Progenitor cell of endocrine pancreas (in vitro differentiated cells): ENCODE data around the gene DCAF4. TPM values are rescaled to one million over a fixed set of nuclear protein-coding genes. Genes with fewer than 3 reads are reported as not detected.

Experiments used
- DNase-seq: peaks from one replicate; pipeline ENCODE4 v3.0.0; 2021; ENCODE audit warnings: low spot score; ENCODE audit not compliant: unreplicated experiment
- H3K27ac Mint-ChIP-seq: 2 replicates; pipeline ENCODE4 v1.8.0; 2021; ENCODE audit warnings: mild to moderate bottlenecking, moderate library complexity, mixed read lengths
- H3K27me3 Mint-ChIP-seq: 2 replicates; pipeline ENCODE4 v1.8.0; 2021; ENCODE audit warnings: mixed read lengths
- H3K36me3 Mint-ChIP-seq: 2 replicates; pipeline ENCODE4 v1.8.0; 2022; ENCODE audit warnings: mixed read lengths; ENCODE audit not compliant: insufficient read depth
- H3K4me1 Mint-ChIP-seq: 2 replicates; pipeline ENCODE4 v1.8.0; 2021; ENCODE audit warnings: low read depth, mixed read lengths
- H3K4me3 Mint-ChIP-seq: 2 replicates; pipeline ENCODE4 v1.8.0; 2021; ENCODE audit warnings: low read depth, mild to moderate bottlenecking, moderate library complexity, mixed read lengths
- H3K9me3 Mint-ChIP-seq: 2 replicates; pipeline ENCODE4 v1.8.0; 2021; ENCODE audit warnings: low read depth, mixed read lengths
- total RNA-seq: library from RNA; stranded (reverse); gene quantifications from 2 replicates; pipeline ENCODE4 v1.2.1, GENCODE V29; 2021
- TF ChIP-seq, protein P1 (sequence below): fragments of 200-600 bp; sonication (generic); IDR thresholded peaks from one replicate; pipeline ENCODE4 v1.5.0; 2021; ENCODE audit warnings: antibody characterized with exemption, mild to moderate bottlenecking; ENCODE audit not compliant: unreplicated experiment

DCAF4 gene
- total RNA-seq, 1 donor from 2014 or later = 18.6 TPM

DNA sequence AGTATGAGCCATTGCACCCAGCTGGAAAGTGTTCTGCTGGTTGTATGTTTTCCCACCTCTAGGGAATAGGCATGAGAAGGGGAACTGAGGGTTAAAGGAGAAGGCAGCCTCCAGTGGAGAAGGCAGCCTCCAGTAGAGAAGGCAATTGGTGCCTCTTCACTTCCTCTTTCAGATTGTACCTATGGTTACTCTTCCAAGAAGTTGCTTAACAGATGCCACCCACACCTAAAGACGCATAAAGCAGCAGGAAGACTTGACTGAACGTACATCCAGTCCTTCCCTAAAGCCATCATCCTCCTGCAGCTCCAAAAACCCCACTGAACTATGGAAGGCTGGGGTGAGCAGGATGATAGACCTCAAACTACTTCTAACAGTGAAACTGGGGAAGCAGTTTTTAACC, 45.4 kb upstream of the DCAF4 start:
- Mint-ChIP-seq H3K36me3 (no peaks in the 10 kb centered on the region), H3K27ac (no peak overlapping the region), H3K4me1 (no peaks in the 10 kb centered on the region), H3K9me3 (no peaks in the 10 kb centered on the region), H3K27me3 (peaks cover 49% of the 10 kb centered on the region), H3K4me3 (no peak overlapping the region)
- TF ChIP-seq, protein P1, sequence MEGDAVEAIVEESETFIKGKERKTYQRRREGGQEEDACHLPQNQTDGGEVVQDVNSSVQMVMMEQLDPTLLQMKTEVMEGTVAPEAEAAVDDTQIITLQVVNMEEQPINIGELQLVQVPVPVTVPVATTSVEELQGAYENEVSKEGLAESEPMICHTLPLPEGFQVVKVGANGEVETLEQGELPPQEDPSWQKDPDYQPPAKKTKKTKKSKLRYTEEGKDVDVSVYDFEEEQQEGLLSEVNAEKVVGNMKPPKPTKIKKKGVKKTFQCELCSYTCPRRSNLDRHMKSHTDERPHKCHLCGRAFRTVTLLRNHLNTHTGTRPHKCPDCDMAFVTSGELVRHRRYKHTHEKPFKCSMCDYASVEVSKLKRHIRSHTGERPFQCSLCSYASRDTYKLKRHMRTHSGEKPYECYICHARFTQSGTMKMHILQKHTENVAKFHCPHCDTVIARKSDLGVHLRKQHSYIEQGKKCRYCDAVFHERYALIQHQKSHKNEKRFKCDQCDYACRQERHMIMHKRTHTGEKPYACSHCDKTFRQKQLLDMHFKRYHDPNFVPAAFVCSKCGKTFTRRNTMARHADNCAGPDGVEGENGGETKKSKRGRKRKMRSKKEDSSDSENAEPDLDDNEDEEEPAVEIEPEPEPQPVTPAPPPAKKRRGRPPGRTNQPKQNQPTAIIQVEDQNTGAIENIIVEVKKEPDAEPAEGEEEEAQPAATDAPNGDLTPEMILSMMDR = no peak
- no peak for DNase-seq

DNA sequence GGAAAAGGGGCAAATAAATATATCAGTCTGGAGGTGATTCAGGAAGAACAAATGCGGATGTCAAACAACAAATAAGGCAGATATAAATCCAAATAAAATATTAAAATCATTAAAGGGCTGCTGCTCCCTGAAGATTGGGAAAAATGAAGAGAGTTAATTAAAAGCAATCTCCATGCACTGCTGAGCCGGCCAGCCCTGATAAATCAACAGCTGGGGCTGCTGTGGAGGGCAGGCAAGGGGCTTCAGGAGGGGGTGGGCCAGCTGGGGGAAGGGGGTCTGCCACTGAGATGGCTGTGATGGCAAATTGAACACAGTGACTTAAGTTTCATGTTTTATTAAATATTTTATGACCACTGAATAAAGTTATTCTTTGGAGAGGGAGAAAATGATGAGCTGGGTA, 44.7 kb upstream of the DCAF4 start:
- TF ChIP-seq, protein P1 = no peak
- Mint-ChIP-seq H3K27ac (no peak overlapping the region), H3K9me3 (no peaks in the 10 kb centered on the region), H3K4me3 (no peak overlapping the region), H3K27me3 (peaks cover 47% of the 10 kb centered on the region), H3K4me1 (no peaks in the 10 kb centered on the region), H3K36me3 (no peaks in the 10 kb centered on the region)
- DNase-seq = no peak

DNA sequence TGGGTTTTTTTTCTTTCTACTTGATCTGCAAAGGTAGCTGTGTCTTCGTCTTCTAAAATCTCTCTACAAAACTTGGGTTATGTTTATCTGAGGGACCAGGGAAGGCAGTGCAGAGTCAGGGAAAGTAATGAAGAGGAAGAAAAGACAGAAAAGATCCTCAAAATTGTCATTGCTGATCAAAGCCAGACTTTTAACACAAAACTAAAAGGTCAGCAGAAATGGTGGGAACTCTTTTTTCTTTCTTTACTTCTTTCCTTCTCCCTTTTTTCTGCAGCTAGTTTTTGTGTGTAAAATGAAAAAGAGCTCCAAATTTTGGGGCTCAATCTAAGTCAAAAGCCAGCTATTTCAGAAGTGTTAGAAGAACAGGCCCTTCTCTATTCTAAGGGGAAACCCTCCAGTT, 44.2 kb upstream of the DCAF4 start:
- Mint-ChIP-seq H3K4me3 (no peak overlapping the region), H3K4me1 (no peaks in the 10 kb centered on the region), H3K27me3 (peaks cover 43% of the 10 kb centered on the region), H3K27ac (no peak overlapping the region), H3K36me3 (no peaks in the 10 kb centered on the region), H3K9me3 (no peaks in the 10 kb centered on the region)
- TF ChIP-seq, protein P1 = no peak
- no peak for DNase-seq

DNA sequence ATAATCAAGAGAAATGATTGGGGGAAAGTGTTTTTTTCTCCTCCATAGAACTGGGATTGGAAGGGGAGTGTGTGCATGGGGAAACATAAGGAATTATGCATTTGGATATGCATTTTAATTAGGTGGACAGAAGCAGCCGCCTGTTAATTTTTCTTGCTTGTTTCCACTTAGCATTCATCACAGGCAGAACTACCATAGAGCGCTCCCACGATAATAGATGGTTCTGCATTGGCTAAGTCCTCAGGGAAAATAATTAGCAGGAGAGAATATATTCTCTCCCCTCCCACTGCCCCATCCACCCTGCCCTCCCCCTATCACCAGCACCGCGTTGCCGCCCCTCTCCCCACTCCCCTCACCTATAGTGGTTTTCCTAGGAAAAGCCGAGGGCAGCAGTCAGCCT, 43.8 kb upstream of the DCAF4 start:
- Mint-ChIP-seq H3K9me3 (no peaks in the 10 kb centered on the region), H3K4me3 (no peak overlapping the region), H3K27me3 (peaks cover 45% of the 10 kb centered on the region), H3K27ac (no peak overlapping the region), H3K4me1 (no peaks in the 10 kb centered on the region), H3K36me3 (no peaks in the 10 kb centered on the region)
- TF ChIP-seq, protein P1 = no peak
- no peak for DNase-seq

DNA sequence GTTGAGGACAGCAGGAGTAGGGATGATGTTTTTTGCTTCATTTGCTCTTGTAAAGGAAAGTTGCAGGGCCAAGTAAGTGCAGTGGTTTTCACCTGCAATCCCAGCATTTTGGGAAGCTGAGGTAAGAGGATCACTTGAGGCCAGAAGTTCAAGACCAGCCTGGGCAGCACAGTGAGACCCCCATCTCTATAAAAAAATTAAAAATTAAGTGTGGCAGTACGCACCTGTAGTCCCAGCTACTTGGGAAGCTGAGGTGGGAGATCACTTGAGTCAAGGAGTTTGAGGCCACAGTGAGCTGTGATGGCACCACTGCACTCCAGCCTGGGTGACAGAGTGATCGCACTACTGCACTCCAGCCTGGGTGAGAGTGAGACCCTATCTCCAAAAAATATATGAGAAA, 43.2 kb upstream of the DCAF4 start:
- TF ChIP-seq, protein P1 = no peak
- H3K4me3 Mint-ChIP-seq = no peak overlapping the region
- DNase-seq = no peak
- H3K9me3 Mint-ChIP-seq = no peaks in the 10 kb centered on the region
- H3K27me3 Mint-ChIP-seq = peaks cover 46% of the 10 kb centered on the region
- H3K4me1 Mint-ChIP-seq = no peaks in the 10 kb centered on the region
- H3K27ac Mint-ChIP-seq = no peak overlapping the region
- H3K36me3 Mint-ChIP-seq = no peaks in the 10 kb centered on the region
